Measurements from ENCODE around the gene CYTL1.
"Not testable (repeated sequence)": the region's sequence is repeated elsewhere in the genome, so short reads cannot be mapped to it uniquely, and the experiment has no call there.

Gene CYTL1

DNA sequence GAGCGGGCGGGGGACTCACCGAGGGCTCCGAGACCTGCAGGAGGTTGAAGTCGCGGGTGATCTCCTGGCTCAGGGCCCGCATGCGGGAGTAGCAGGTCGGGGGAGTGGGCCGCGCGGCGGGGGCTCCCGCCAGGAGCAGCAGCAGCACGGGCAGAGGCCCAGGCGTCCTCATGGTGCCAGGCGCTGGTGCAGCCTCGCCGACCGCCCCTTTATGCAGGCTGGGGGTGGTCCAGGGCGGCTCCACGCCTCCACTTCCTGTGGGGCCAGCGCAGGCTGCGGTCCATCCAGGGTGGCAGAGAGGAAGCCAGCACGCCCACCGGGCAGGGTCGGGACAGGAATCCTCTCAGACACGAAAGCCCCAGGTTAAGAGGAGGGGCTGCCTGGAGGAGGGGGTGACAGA is at the start of gene CYTL1:
Gene CYTL1 (minus strand): TSS at position 185 of the 400 bp plus-strand sequence. CDS start 13 bp downstream, at position 172.
- DNase-seq (ENCODE audit: low read depth in 2 of 2) = no peak

DNA sequence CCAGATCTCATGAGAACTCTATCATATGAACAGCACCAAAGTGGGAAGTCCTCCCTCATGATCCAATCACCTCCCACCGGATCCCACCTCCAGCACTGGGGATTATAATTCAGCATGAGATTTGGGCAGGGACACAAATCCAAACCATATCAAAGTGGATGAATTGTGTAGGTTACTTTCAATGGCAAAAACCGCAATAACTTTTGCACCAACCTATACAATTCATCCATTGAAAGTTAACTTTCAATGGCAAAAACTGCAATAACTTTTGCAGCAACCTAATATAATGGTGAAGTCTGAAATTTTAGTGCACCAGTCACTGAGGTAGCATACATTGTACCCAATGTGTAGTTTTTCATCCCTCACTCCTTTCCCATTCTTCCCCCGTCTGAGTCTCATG is 48.6 kb upstream of the CYTL1 start:
- DNase-seq (ENCODE audit: low read depth in 2 of 2) = no peak

DNA sequence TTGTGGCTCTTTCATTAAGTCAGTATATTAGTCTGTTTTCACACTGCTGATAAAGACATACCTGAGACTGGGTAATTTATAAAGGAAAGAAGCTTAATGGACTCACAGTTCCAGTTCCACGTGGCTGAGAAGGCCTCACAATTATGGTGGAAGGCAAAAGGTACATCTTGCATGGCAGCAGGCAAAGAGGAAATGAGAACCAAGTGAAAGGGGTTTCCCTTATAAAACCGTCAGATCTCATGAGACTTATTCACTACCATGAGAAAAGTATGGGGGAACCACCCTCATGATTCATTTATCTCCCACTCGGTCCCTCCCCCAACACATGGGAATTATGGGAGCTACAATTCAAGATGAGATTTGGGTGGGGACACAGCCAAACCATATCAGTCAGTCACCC is 47.7 kb upstream of the CYTL1 start:
- DNase-seq (ENCODE audit: low read depth in 2 of 2) = not testable (repeated sequence)

DNA sequence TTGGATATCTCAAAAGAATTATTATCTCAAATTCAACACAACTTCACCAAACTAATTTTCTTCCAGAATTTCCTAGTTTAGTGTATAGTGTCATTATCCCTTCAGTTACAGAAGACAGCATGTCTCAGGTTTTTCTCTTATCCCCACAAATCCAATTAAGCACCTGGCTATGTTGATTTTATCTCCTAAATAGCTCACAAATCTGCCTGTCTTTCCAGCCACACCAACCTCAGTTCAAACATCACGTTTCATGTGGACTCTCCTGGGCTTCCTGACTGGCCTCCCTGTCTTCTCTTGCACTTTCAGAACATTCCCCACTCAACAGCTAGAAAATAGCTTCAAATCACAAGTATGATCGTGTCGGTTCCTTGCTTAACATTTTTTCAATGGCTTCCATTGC is 46.8 kb upstream of the CYTL1 start:
- DNase-seq (ENCODE audit: low read depth in 2 of 2) = no peak

GRCh38 chr4:5055411-5055810 is 36.2 kb upstream of the CYTL1 start:
- no peak for DNase-seq (ENCODE audit: low read depth in 2 of 2)

DNA sequence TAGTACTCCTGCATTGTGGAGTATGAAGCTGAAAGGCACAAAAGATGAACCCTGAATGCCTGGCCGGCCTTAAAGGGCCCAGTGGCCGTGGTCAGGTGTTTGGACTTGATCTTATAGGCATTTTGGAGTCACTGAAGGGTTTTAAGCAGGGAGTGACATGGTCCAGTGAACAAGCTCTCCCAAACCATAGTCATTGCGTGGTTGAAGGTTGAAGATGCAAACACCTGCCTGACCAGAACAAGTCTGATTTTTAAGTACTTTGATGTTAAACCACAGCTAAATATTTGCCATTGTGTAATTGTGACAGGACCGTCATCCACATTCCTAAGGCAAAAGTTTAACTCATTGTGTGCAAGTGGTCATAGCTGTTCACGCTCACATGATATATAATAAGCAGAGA is 35.3 kb upstream of the CYTL1 start:
- DNase-seq (ENCODE audit: low read depth in 2 of 2) = no peak

GRCh38 chr4:5052726-5053425 is 33.6 kb upstream of the CYTL1 start:
- DNase-seq (ENCODE audit: low read depth in 2 of 2) = no peak

- DNase-seq (ENCODE audit: low read depth in 2 of 2) = no peak
Observed at GRCh38 chr4:5052204-5052702, 33.0 kb upstream of the CYTL1 start.

DNA sequence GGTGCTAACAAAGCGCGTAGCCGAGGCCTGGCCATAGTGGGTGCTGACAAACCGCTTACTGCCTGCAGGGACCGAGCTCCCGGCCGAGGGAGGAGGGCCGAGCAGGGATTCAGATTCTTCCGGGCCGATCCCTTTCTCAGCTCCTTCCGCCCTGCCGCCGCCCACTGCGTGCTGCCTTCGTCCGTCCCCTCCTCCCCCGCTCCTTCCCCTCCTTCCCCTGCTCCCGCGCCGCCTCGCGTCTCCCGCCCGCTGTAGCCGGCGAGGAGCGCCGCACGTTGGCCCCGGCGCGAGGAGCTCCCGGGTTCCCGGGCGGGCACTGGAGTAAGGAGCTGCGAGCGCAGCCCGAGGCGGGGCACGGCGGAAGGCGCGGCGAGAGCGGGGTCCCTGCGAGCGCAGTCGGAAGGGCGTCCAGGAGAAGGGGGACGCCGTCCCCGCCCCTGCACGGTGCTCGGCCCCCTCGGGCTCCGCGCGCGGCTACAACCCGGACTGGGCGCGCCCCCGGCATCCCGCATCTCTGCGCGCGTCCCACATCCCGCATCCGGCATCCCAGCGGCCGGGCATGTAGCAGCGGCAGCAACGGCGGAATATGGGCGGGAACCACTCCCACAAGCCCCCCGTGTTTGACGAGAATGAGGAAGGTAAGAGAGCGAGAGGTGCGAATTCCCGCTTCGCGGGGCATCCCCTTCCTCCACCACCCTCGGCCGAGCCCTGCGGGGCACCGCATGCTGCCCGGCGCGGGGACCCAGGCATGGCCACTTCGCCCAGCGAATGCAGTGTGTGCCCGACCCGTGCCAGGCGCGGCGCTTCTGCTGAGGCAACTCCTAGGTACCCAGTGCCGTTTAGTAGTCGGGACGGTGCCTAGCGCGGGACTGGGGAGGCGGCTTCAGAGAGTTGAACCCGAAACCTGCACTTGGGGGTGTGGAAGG is 32.3 kb upstream of the CYTL1 start, which contains the start of gene STK32B:
Gene STK32B (plus strand): TSS at position 203 of the 926 bp plus-strand sequence.
- DNase-seq (ENCODE audit: low read depth in 2 of 2) = no peak

- DNase-seq (ENCODE audit: low read depth in 2 of 2) = peak in 1 of 2 donors; percentile 13
Observed at GRCh38 chr4:5050520-5051277, 31.4 kb upstream of the CYTL1 start.

DNA sequence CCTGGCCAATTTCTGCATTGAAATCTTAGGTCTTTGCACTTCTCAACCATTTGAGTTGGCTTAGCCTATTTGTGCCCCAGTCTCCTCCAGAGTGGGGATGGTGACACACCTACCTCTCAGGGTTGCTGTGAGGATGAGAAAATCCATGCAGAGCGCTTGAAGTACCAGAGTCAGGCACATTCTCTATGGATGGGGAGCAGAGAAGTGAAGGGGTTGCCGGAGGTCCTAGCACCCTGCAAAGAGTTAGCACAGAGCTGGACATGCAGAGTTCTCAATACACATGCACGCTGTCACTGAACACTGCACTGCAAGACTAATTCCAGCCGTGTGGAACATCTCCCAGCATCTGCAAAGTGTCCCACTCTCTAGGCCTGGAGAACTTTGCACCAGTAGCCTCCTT is 29.5 kb upstream of the CYTL1 start:
- DNase-seq (ENCODE audit: low read depth in 2 of 2) = no peak

DNA sequence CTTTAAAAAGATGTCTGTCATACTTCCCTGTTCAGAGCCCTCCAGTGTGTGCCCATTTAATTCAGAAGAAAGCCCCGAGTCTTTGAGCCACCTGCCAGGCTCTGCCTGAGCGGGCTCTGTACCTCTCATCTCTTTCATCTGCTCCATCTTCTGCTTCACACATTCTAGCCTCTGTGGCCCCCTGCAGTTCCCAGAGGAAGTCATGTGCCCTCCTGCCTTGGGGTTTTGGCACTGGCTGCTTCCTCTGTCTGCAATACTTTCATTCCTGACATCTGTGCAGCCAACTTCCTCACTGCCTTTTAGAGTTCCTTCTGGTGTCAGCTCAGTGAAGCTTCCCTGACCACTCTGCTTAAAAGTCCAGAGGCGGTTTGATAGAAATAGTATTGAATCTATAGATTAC is 25.8 kb upstream of the CYTL1 start:
- DNase-seq (ENCODE audit: low read depth in 2 of 2) = no peak

DNA sequence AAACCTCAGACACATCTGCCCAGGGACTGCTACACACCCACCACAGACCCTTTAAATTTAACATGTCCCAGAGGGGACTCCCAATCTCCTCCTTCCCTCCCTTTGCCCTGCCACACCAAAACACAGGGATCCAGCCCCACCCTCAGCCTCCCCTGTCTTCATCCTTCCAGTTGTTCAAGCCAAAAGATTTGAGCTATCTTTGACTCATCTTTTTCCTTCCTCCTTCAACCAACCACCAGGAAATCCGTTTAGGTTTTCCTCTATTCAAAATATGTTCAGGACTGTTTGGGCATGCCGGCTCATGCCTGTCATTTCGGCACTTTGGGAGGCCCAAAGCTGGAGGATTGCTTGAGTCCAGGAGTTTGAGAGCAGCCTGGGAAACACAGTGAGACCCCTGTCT is 25.1 kb upstream of the CYTL1 start:
- DNase-seq (ENCODE audit: low read depth in 2 of 2) = no peak

- no peak for DNase-seq (ENCODE audit: low read depth in 2 of 2)
Observed at GRCh38 chr4:5043579-5043978, 24.3 kb upstream of the CYTL1 start.

DNA sequence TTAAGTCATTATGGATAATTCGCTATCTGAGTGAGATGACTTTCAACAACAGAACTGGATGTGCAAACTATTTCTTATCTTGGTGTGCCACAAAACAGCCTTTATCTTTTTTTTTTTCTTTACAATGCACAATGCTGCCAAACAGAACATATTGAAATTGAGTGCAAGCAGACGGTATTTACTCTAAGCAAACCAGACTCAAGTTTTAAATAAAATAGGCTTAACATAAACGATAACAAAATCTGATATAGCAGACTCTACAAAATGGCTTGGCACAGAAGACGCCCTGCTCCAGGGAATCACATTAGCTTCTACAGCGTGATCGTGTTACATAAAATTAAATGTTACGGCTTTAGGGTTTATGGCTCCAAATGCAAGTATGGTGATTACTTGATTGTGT is 22.4 kb upstream of the CYTL1 start:
- no peak for DNase-seq (ENCODE audit: low read depth in 2 of 2)

GRCh38 chr4:5040856-5041620 is 21.8 kb upstream of the CYTL1 start:
- no peak for DNase-seq (ENCODE audit: low read depth in 2 of 2)

GRCh38 chr4:5039800-5040199 is 20.5 kb upstream of the CYTL1 start:
- DNase-seq (ENCODE audit: low read depth in 2 of 2) = no peak

- DNase-seq (ENCODE audit: low read depth in 2 of 2) = no peak
Observed at GRCh38 chr4:5037553-5038551, 18.6 kb upstream of the CYTL1 start.

- DNase-seq (ENCODE audit: low read depth in 2 of 2) = no peak
Observed at GRCh38 chr4:5036239-5036638, 17.0 kb upstream of the CYTL1 start.

DNA sequence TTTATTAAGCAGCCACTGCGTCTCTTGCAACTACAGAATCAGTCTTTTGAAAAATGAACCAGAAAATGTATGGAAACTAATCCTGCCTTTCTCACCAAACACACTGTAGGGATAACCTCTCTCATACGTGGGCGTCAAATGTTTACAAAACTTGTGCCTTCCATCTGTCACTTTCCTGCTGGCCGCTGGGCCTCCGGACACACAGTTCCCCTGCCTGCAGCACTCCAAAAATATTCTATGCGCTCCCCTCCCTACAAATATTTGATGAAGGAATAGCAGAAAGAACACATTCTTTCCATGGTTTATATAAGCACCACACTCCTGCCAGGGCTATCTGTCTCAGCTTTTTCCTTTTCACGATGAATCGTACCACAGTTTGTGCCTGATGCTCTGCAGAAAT is 14.9 kb upstream of the CYTL1 start:
- DNase-seq (ENCODE audit: low read depth in 2 of 2) = no peak
